ENCODE data around the gene STARD5. TPM values are rescaled to one million over a fixed set of nuclear protein-coding genes. Genes with fewer than 3 reads are reported as not detected.
"Not testable (repeated sequence)": the region's sequence is repeated elsewhere in the genome, so short reads cannot be mapped to it uniquely, and the experiment has no call there.

The STARD5 gene
- total RNA-seq, 1 donor from 2014 or later = 5.3 TPM

GRCh38 chr15:81333363-81333762, 9.4 kb upstream of the STARD5 start:
- Mint-ChIP-seq H3K9me3 (ENCODE audit: low read depth) (no peaks in the 10 kb centered on the region), H3K36me3 (ENCODE audit: low read depth) (peaks cover 2% of the 10 kb centered on the region), H3K27ac (ENCODE audit: unreplicated experiment) (no peak overlapping the region), H3K27me3 (ENCODE audit: low read depth) (no peaks in the 10 kb centered on the region), H3K4me1 (ENCODE audit: low read depth) (peaks cover 41% of the 10 kb centered on the region), H3K4me3 (ENCODE audit: unreplicated experiment) (no peak overlapping the region)
- no peak for DNase-seq (ENCODE audit: low spot score)
- no peak for TF ChIP-seq CTCF (IDR thresholded peaks at IDR 0.05)

GRCh38 chr15:81332326-81332725, 8.4 kb upstream of the STARD5 start:
- Mint-ChIP-seq H3K27ac (ENCODE audit: unreplicated experiment) (no peak overlapping the region), H3K27me3 (ENCODE audit: low read depth) (no peaks in the 10 kb centered on the region), H3K36me3 (ENCODE audit: low read depth) (peaks cover 2% of the 10 kb centered on the region), H3K4me3 (ENCODE audit: unreplicated experiment) (no peak overlapping the region), H3K9me3 (ENCODE audit: low read depth) (no peaks in the 10 kb centered on the region), H3K4me1 (ENCODE audit: low read depth) (peaks cover 41% of the 10 kb centered on the region)
- TF ChIP-seq CTCF (IDR thresholded peaks at IDR 0.05) = no peak
- DNase-seq (ENCODE audit: low spot score) = no peak

GRCh38 chr15:81331600-81331999, 7.7 kb upstream of the STARD5 start:
- H3K27me3 Mint-ChIP-seq (ENCODE audit: low read depth) = no peaks in the 10 kb centered on the region
- H3K4me1 Mint-ChIP-seq (ENCODE audit: low read depth) = peaks cover 41% of the 10 kb centered on the region
- H3K27ac Mint-ChIP-seq (ENCODE audit: unreplicated experiment) = peak overlapping the region; percentile 47

GRCh38 chr15:81331141-81331540, 7.2 kb upstream of the STARD5 start:
- peak overlapping the region; percentile 47 for H3K27ac Mint-ChIP-seq (ENCODE audit: unreplicated experiment)

More at GRCh38 chr15:81331600-81331999, 7.7 kb upstream of the STARD5 start:
- no peak for DNase-seq (ENCODE audit: low spot score)
- no peak for TF ChIP-seq CTCF (IDR thresholded peaks at IDR 0.05)
- Mint-ChIP-seq H3K4me3 (ENCODE audit: unreplicated experiment) (no peak overlapping the region), H3K36me3 (ENCODE audit: low read depth) (peaks cover 2% of the 10 kb centered on the region), H3K9me3 (ENCODE audit: low read depth) (no peaks in the 10 kb centered on the region)

GRCh38 chr15:81330366-81331090, 6.6 kb upstream of the STARD5 start:
- no peak for DNase-seq (ENCODE audit: low spot score)
- Mint-ChIP-seq H3K4me3 (ENCODE audit: unreplicated experiment) (no peak overlapping the region), H3K9me3 (ENCODE audit: low read depth) (no peaks in the 10 kb centered on the region), H3K4me1 (ENCODE audit: low read depth) (peaks cover 46% of the 10 kb centered on the region), H3K36me3 (ENCODE audit: low read depth) (peaks cover 2% of the 10 kb centered on the region), H3K27me3 (ENCODE audit: low read depth) (no peaks in the 10 kb centered on the region), H3K27ac (ENCODE audit: unreplicated experiment) (no peak overlapping the region)
- TF ChIP-seq CTCF (IDR thresholded peaks at IDR 0.05) = no peak

More at GRCh38 chr15:81331141-81331540, 7.2 kb upstream of the STARD5 start:
- H3K9me3 Mint-ChIP-seq (ENCODE audit: low read depth); H3K4me3 Mint-ChIP-seq (ENCODE audit: unreplicated experiment); H3K27me3 Mint-ChIP-seq (ENCODE audit: low read depth); DNase-seq (ENCODE audit: low spot score); H3K36me3 Mint-ChIP-seq (ENCODE audit: low read depth): not testable (repeated sequence)
- peaks cover 45% of the 10 kb centered on the region for H3K4me1 Mint-ChIP-seq (ENCODE audit: low read depth)

GRCh38 chr15:81329446-81329845, 5.5 kb upstream of the STARD5 start:
- DNase-seq (ENCODE audit: low spot score) = no peak
- H3K27ac Mint-ChIP-seq (ENCODE audit: unreplicated experiment) = no peak overlapping the region
- TF ChIP-seq CTCF (IDR thresholded peaks at IDR 0.05) = no peak
- H3K36me3 Mint-ChIP-seq (ENCODE audit: low read depth) = peaks cover 2% of the 10 kb centered on the region
- H3K4me3 Mint-ChIP-seq (ENCODE audit: unreplicated experiment) = no peak overlapping the region
- H3K27me3 Mint-ChIP-seq (ENCODE audit: low read depth) = no peaks in the 10 kb centered on the region
- H3K9me3 Mint-ChIP-seq (ENCODE audit: low read depth) = no peaks in the 10 kb centered on the region
- peaks cover 51% of the 10 kb centered on the region for H3K4me1 Mint-ChIP-seq (ENCODE audit: low read depth)

Measured in chondrocyte (in vitro differentiated cells).